Measurements from ENCODE around the gene NLRC5.
"Not testable (repeated sequence)": the region's sequence is repeated elsewhere in the genome, so short reads cannot be mapped to it uniquely, and the experiment has no call there.

Gene NLRC5

DNA sequence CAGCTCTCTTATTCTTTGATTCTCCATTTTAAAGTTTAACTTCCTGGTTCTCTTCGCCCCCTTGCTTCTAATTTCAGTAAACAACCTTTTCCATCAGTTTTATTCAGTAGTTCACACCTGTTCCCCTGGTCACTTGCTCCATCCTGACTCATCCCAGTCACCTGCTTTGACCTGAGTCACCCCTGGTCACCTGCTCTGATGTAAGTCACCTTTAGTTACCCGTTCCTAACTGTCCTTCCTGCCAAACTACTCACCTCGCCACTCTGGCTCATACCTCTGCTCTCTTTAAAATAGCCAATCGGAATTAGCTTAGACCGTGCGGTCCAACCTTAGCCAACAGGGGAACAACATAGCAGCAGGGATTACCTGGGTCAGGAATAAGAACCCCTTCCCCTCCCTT, 4.7 kb upstream of the NLRC5 start:
- no peak for DNase-seq

DNA sequence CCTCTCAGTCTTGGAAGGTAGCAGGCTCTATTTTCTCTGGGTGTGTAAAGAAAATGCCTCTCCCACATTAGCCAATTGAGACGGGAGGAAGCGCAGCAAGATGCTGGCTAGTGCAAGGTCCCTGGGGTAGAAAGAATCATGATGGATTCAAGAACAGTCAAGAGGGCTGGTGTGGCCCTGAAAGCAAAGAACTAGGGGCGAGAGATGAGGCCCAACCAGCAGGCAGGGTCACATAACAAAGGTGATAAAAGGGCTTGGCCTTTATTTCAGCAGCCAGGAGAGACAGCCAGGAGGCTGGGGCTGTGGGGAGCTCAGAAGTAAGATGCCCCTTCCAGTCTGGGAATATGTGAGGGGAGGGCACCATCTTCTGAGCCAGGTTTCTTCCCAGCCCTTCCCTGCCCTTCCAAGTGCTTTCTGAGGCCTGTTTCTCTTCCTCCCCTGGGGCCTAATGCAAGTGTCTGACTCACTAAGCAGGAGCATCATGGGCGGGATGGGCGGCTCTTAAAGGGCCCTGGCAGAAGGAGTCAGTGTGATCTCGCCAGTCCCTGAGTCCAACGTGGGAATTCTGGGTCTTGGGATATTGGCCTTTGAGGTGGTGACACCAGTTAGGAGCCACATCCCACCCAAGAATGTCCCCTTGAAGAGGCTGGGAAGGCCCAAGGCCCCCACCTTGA, 3.9 kb upstream of the NLRC5 start:
- no peak for DNase-seq

DNA sequence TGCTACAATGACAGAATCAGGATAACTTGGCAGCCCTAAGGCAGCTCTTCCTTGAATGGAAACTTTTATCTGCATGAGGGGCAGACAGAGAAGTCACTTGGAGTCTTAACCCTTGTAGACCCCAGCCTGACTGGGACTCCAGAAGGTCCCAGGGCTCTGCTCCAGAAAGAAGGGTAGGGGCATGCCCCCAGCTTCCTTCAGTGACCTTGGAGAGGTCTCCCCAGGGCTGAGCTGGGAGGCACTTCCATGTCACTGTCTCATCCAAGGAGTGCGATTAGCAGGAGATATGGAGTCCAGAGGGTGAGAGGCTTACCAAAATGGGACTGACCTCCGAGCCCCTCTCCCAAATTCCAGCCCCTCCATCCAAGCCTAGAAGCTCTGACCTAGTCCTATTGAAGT, 3.4 kb upstream of the NLRC5 start:
- no peak for DNase-seq

DNA sequence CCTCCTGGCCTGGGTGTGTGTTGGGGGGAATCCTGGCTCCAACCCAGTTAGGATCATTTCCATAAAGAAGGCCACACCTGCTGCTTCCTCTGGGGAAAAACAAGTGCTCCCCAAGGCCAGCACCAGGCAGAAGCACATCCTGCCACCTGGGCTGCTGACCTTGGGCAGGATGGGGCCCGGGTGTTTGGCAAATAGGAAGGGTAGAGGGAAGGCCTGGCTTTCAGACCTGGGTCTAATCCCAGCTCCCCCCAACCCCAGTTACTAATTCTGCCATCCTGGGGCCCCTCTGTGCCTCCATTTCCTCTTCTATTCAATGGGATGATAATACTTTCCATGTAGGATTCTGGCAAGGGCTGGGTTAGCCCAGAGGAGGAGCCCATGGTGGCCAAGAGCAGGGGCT, 3.0 kb upstream of the NLRC5 start:
- no peak for DNase-seq

DNA sequence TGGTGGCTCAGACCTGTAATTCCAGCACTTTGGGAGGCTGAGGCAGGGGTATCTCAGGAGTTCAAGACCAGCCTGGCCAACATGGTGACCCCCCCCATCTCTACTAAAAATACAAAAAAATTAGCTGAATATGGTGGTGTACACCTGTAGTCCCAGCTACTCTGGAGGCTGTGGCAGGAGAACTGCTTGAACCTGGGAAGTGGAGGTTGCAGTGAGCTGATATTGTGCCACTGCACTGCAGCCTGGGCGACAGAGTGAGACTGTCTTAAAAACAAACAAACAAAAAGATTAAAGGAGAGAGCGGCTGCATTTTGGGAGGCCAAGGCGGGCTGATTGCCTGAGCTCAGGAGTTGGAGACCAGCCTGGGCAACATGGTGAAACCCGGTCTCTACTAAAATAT, 2.4 kb upstream of the NLRC5 start:
- not testable (repeated sequence) for DNase-seq

DNA sequence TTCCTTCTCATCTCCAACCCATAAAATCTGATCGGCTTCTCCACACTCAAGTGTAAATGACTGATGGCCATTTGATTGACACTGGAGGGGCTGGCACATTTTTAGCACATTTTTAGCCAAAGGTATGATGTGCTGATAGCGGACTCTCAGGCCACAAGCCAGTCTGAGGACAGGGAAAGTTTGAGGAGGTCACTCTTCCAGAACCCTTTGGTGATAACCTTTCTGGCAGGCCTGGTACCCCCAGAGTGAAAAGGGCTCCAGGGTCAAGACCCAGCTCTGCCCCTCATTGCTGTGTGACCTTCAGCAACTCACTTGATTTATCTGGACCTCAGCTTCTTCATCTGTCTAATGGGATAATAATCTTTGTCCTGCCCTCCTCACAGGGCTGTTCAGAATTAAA, 1.7 kb upstream of the NLRC5 start:
- DNase-seq = no peak

DNA sequence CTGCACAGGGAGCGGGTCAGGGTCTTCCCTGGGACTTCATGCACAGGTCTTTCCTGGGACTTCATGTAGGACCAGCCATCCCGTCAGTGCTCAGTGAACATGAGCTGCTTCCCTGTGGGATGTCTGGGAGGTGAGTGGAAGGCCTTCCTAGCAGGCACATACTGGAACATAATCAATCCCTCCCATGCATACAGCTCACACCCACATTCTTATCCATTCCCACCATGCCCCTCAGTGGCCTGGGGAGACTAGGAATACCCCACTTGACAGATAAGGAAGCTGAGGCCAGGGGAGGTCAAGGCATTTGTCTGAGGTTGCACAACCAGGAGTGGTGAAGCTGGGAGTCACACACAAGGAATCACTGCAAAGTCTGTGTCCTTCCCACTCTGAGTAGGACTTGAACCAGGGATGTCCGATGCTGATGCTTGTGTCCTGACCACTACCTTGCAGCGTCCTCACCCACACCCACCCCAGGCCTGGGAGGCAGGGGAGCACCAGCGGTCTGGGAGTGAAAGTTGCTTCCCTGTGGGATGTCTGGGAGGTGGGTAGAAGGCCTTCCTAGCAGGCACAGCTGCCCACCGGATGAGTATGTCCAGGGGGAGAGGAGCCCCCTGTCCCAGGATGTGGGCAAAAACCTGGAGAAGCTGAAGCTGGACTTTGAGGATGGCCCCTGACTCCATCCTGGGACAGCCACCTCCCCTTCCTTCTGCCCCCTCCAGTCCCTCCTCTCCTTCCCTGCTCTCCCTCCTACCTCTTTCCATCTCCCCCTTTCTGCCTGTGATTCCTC, 1.0 kb upstream of the NLRC5 start:
- no peak for DNase-seq

DNA sequence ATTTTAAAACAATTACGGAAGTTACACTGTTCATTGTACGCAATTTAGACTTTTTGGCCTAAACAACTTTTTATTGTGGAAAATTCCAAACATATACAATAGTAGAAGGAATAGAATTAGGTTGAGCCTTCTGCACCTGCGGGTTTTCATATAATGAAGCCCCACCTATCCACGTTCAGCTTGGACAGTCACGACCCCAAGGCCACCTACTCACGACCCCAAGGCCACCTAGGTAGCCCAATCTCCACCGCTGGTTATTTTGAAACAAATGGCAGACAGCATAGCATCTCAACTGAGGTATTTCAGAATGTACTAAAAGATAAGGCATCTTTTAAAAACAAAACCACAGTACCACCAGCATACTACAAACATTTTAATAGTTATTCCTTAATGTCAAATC, 631 bp downstream of the NLRC5 start:
- DNase-seq = no peak

DNA sequence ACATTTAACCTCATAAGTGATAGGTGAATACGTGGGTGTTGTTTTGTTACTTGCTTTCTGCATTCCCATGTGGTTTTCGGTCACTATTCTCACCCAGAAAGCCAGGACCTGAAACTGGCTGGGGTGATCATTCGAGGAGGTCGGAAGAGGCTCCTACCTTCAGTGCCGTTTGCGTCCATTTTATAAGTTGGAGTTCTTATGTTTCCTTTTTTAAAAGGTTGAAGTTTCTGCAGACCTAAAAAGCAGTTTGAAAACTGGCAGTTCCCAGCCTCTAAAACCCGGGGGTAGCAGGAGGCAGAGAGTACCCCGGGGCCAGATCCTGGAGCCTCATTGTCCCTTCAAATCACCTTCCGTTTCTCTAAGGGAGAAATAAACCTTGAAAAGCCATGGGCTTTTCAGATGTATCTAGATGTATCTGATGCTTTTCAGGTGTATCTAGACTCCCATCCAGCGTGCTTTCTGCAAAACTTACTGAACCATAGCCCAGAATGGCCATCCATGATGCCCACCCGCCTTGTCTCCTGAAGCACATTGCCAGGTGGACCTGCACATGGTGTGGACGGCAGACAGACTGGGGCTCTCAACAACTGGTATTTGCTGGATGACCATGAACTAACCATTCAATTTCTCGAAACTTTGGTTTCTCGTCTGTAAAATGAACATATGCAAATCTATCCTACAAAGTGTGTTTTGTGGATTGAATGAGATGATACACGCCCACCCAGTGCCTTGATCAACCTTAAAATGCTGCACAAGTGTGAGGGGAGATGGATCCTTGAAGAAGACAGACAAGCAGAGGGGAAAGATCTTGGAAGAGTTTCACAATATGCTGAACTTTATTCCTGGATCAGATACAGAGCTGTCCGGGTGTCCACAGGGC, 1.3 kb downstream of the NLRC5 start:
- peak; percentile 65 for DNase-seq

DNA sequence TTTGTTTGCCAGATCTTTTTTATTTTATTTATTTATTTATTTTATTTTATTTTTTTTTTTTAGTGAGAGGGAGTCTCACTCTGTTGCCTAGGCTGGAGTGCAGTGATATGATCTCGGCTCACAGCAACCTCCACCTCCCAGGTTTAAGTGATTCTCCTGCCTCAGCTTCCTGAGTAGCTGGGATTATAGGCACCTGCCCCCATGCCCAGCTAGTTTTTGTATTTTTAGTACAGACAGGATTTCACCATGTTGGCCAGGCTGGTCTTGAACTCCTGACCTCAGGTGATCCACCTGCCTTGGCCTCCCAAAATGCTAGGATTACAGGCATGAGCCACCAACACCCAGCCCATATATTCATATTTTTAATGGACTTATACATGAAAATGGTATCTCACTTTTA, 3.1 kb downstream of the NLRC5 start:
- not testable (repeated sequence) for DNase-seq

DNA sequence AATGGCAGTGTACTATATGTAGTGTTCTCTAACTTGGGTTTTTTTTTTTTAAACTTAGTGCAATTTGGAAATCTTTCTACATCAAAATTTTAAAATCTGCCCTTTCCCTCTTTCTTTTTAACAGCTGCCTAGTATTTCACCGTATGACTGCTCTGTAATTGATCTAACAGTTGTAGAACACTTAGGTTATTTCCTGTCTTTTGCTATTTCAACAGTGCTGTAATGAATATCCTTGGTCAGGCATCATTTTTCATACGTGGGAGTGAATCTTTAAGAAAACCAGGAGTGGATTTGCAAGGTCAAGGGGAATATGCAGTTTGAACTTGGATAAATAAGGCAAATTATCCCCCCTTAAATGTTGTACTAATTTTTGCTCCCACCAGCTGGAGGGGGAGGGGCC, 3.8 kb downstream of the NLRC5 start:
- DNase-seq = no peak

DNA sequence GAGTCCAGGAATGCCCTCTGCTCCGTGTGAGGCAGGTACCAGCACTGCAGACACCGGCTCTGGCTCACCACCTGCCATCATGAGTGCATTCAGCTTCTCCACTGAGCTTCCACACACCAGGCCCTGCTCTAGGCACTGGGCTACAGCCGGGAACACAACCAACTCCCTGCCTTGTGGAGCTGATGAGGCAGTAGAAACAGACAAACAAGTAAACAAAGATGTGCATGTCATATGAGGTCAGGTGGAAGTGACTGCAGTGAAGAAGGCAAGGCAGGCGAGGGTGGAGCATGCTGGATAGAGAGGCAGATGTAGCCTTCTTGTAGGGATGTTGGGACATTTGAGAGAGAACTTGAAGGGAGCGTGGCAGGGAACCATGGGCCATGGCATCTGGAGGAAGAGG, 5.0 kb downstream of the NLRC5 start:
- DNase-seq = no peak

DNA sequence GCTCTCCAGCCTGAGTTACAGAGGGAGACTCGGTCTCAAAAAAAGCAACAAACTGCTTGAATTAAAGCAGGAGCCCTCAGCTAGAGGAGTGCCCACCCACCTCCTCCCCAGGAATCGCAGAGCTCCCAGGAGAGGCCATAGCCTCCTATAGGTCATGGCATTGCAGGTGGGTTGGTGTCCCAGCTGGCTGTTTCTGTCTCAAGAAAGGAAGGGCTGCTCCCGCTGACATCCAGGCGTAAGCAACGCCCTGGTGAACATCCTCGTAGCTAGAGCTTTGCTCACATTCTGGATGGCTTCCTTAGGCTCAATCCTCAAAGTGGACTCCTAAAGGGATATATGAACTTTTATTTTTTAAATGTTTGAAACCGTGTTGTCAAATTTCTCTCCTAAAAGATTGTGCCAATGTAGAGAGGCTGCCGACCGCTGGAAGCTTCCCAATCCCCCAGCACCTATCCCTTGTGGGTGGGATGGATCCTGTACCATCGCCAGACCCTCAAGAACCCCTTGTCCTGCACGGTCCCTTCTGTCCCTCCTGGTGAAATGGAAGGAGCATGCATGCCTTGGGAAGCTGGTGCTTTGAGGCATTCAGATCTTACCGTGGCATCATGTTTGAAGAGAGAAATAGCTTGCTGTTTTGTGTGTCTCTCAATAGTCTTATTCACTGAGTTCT, 5.9 kb downstream of the NLRC5 start:
- DNase-seq = no peak

DNA sequence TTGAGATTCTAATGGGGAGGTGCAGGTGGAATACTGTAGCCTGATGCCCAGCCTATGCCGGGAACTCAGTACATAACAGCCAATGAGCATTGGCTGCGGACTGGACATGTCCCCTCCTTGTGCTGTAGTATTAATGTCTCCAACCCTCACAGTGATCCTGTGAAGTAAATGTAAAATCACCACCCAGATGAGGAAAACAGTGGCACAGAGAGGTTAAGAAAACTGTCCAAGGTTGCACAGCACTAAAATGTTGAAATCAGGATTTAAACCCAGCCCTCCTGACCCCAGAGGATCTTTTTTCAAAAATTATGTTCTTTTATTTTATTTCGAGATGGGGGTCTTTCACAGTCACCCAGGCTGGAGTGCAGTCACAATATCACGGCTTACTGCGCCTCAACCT, 7.9 kb downstream of the NLRC5 start:
- no peak for DNase-seq

DNA sequence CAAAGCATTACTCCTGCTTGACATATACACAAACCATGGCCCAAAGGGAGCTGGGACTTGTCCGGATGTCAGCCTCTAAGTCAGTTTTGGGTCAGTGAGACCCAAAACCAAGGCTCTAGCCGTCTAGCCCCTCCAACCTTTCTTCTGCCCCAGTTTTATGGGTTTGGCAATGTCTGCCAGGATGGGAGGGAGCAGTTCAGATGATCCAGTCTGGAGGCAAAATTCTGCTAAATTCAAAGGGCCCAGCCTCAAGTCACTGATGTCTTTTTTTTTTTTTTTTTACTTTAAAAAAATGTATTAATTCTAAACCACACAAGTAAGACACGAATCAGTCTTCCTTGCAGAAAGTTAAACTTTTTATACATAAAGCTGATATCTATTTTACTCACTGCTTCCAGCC, 8.6 kb downstream of the NLRC5 start:
- DNase-seq = no peak

DNA sequence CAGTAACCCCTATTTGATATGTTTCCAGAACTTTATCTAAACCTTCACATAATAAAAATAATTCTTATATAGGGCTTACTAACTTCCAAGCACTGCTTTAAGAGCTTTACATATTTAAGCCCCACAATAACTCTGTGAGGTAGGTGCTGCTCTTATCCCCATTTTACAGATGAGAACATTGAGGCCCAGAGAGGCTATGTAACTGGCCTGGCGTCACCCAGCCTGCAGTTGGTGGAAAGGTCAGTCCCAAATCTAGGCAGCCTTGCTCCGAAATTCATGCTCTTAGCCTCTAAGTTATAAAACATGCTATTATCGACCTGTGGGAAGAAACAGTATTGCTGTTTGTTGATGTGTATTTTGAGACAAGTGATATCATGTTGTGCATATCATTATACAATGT, 9.0 kb downstream of the NLRC5 start:
- DNase-seq = no peak

DNA sequence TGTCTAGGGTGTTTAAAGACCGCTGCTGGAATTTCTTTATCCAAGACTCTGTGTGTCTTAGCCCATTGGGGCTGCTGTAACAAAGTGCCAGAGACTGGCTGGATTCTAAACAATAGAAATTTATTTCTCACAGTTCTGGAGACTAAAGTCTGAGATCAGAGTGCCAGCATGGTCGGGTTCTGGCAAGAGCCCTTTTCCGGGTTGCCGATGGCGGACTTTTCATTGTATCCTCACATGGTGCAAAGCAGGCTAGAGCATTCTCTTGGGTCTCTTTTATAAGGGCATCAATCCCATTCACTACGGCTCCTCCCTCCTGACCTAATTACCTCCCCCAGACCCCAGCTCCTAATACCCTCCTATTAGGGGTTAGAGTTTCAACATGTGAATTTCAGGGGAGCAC, 9.5 kb downstream of the NLRC5 start:
- DNase-seq = no peak

DNA sequence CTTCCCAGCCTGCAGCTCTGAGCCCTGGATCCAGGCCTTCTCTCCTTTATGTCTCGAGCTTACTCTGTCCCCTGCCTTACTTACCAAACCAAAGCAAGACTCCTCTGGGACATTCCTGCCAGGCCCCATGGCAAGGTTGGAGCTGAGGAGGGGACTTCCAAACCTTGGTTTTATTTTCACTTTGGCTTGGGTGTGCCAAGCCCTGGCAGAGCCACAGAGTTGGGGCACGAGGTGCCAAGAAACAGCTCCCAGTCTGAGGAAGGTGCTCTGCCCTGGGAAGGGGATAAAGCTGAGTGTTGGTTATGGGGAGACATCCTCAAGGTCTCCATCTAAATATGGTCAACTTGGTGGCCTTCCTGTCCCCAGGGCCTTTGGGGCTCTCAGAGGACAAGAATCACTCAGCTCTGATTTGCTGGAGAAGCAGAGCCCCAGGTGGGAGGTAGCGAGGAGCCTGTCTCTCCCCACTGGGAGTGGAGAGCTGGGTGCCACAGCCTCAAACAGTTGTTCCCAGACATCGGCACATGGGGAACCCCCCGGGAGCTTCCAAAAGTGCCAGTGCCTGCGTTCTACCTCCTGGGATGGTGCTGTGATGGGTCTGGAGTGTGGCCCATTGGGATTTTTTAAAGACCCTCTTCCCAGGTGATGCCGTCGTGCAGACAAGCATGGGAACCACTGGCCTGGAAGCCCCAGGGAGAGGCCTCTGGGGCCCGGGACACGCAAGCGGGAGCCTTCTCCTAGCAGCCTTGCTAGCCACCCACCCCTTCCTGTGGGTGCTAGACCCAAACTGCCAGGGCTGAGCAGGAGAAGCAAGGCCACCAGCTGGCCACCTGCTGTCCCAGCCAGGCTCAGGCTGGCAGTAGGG, 10.3 kb downstream of the NLRC5 start:
- peak; percentile 42 for DNase-seq

DNA sequence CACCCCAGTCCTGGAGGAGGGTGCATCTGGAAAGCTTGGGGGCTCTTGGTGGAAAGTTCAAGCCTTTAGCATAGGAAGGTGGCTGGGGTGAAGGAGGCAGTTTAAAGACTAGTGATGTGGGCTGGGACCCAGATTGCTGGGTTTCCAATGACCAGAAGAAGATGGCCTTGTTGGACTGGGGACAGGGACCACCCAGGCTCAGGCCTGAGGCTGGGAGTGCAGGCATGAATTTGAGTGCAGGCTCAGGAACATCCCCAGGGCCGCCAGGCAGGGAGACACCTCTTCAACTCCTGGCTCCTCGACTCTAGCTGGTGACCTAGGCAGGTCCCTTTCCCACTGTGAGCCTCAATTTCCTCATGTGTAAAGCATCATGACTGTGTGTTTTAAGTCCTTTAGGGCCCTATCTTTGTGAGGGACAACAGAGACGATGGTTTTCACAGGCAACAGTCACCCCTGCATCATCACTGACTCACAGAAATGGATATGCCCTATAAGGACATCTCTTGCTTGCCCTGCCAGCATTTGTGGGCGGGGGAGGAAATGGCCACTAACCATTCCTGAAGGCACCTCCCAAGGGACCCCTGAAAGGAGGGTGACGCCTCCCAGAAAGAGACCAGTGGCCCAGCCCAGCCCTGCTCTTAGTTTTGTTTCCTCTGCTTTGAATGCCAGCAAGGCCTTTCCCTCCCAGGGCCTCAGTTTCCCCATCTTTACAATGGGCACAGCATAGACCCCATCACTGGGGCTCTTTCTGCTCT, 11.1 kb downstream of the NLRC5 start:
- DNase-seq = peak; percentile 43

DNA sequence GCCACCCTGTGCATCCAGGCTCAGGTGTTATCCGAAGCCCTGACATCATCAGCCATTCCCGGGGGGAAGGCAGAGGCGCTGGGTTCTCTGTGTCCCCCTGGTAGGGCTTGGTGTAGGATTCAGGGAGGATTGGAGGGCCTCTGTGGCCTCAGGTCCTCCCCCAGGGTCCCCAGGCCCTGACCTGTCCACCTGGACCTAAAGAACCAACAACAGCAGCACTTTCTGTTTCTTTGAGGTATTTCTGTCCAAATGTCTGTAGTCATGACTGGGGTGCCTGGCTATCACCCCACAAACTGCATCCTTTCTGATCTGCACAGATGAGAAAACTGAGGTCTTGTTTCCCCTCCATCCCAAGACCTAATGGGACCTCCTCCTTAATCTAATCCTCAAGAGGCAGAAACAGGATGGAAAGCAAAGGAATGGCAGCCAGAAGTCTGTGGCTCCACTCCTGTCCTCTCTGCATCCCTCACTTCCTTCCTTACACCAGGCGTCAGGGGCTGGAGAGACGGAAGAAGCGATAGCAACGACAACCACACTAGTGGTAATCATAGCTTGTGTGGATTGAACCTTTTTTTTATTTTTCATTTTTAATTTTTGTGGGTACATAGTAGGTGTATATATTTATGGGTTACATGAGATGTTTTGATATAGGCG, 11.8 kb downstream of the NLRC5 start:
- no peak for DNase-seq

Measured in activated CD4-positive, alpha-beta T cell treated with anti-CD3 and anti-CD28 coated beads, Interleukin-2, amount 50 U/mL, for 16 hours (primary cell).